Activated naive CD4-positive, alpha-beta T cell treated with anti-CD3 and anti-CD28 coated beads, Interleukin-2, amount 50 U/mL, for 24 hours (primary cell): ENCODE measurements around the gene KRT32.

Experiments used
- H3K27ac Mint-ChIP-seq: one replicate; pipeline ENCODE4 v1.8.0; 2021; ENCODE audit warnings: mild to moderate bottlenecking, mixed read lengths
- H3K27me3 Mint-ChIP-seq: one replicate; pipeline ENCODE4 v1.8.0; 2021; ENCODE audit warnings: mixed read lengths
- H3K36me3 Mint-ChIP-seq: one replicate; pipeline ENCODE4 v1.8.0; 2021; ENCODE audit warnings: mixed read lengths
- H3K4me1 Mint-ChIP-seq: one replicate; pipeline ENCODE4 v1.8.0; 2021; ENCODE audit warnings: mixed read lengths
- H3K4me3 Mint-ChIP-seq: one replicate; pipeline ENCODE4 v1.8.0; 2021; ENCODE audit warnings: mild to moderate bottlenecking, mixed read lengths
- H3K9me3 Mint-ChIP-seq: one replicate; pipeline ENCODE4 v1.8.0; 2021; ENCODE audit warnings: mixed read lengths

KRT32 gene

GRCh38 chr17:41456204-41456603, 11.0 kb downstream of the KRT32 start:
- Mint-ChIP-seq H3K27me3 (no peaks in the 10 kb centered on the region), H3K27ac (no peak overlapping the region), H3K9me3 (no peaks in the 10 kb centered on the region), H3K4me3 (no peak overlapping the region), H3K4me1 (no peaks in the 10 kb centered on the region), H3K36me3 (no peaks in the 10 kb centered on the region)

GRCh38 chr17:41455236-41455635, 11.9 kb downstream of the KRT32 start:
- Mint-ChIP-seq H3K9me3 (no peaks in the 10 kb centered on the region), H3K4me3 (no peak overlapping the region), H3K4me1 (no peaks in the 10 kb centered on the region), H3K36me3 (no peaks in the 10 kb centered on the region), H3K27ac (no peak overlapping the region), H3K27me3 (no peaks in the 10 kb centered on the region)

- Mint-ChIP-seq H3K27ac (no peak overlapping the region), H3K27me3 (no peaks in the 10 kb centered on the region), H3K36me3 (no peaks in the 10 kb centered on the region), H3K4me1 (no peaks in the 10 kb centered on the region), H3K9me3 (no peaks in the 10 kb centered on the region), H3K4me3 (no peak overlapping the region)
These were observed 14.1 kb downstream of the KRT32 start for GRCh38 chr17:41453066-41453465.

- no peaks in the 10 kb centered on the region for H3K36me3 Mint-ChIP-seq
- no peaks in the 10 kb centered on the region for H3K9me3 Mint-ChIP-seq
- no peak overlapping the region for H3K4me3 Mint-ChIP-seq
- no peaks in the 10 kb centered on the region for H3K27me3 Mint-ChIP-seq
- H3K4me1 Mint-ChIP-seq = no peaks in the 10 kb centered on the region
- no peak overlapping the region for H3K27ac Mint-ChIP-seq
These were observed 14.9 kb downstream of the KRT32 start for GRCh38 chr17:41452281-41452680.

GRCh38 chr17:41451154-41451728, 15.9 kb downstream of the KRT32 start:
- H3K27me3 Mint-ChIP-seq = no peaks in the 10 kb centered on the region
- H3K27ac Mint-ChIP-seq = no peak overlapping the region
- no peaks in the 10 kb centered on the region for H3K4me1 Mint-ChIP-seq
- no peaks in the 10 kb centered on the region for H3K9me3 Mint-ChIP-seq
- H3K4me3 Mint-ChIP-seq = no peak overlapping the region
- no peaks in the 10 kb centered on the region for H3K36me3 Mint-ChIP-seq

- Mint-ChIP-seq H3K4me1 (no peaks in the 10 kb centered on the region), H3K27ac (no peak overlapping the region), H3K4me3 (no peak overlapping the region), H3K9me3 (no peaks in the 10 kb centered on the region), H3K27me3 (no peaks in the 10 kb centered on the region), H3K36me3 (no peaks in the 10 kb centered on the region)
These were observed 18.2 kb downstream of the KRT32 start for GRCh38 chr17:41449008-41449407.

- H3K9me3 Mint-ChIP-seq = no peaks in the 10 kb centered on the region
- H3K27ac Mint-ChIP-seq = peak overlapping the region; percentile 2
- no peaks in the 10 kb centered on the region for H3K27me3 Mint-ChIP-seq
- H3K4me3 Mint-ChIP-seq = no peak overlapping the region
- H3K4me1 Mint-ChIP-seq = no peaks in the 10 kb centered on the region
- H3K36me3 Mint-ChIP-seq = no peaks in the 10 kb centered on the region
These were observed 18.7 kb downstream of the KRT32 start for GRCh38 chr17:41448506-41448905.

- Mint-ChIP-seq H3K36me3 (no peaks in the 10 kb centered on the region), H3K27ac (no peak overlapping the region), H3K4me1 (no peaks in the 10 kb centered on the region), H3K27me3 (no peaks in the 10 kb centered on the region), H3K9me3 (no peaks in the 10 kb centered on the region), H3K4me3 (no peak overlapping the region)
These were observed 20.4 kb downstream of the KRT32 start for GRCh38 chr17:41446806-41447205.

- Mint-ChIP-seq H3K36me3 (no peaks in the 10 kb centered on the region), H3K27me3 (no peaks in the 10 kb centered on the region), H3K9me3 (no peaks in the 10 kb centered on the region), H3K27ac (no peak overlapping the region), H3K4me3 (no peak overlapping the region), H3K4me1 (no peaks in the 10 kb centered on the region)
These were observed 22.5 kb downstream of the KRT32 start for GRCh38 chr17:41444640-41445039.

GRCh38 chr17:41444186-41444585, 23.0 kb downstream of the KRT32 start:
- H3K27me3 Mint-ChIP-seq = no peaks in the 10 kb centered on the region
- no peaks in the 10 kb centered on the region for H3K4me1 Mint-ChIP-seq
- H3K27ac Mint-ChIP-seq = no peak overlapping the region
- H3K4me3 Mint-ChIP-seq = no peak overlapping the region
- no peaks in the 10 kb centered on the region for H3K9me3 Mint-ChIP-seq
- no peaks in the 10 kb centered on the region for H3K36me3 Mint-ChIP-seq

GRCh38 chr17:41442739-41443138, 24.4 kb downstream of the KRT32 start:
- no peak overlapping the region for H3K4me3 Mint-ChIP-seq
- no peak overlapping the region for H3K27ac Mint-ChIP-seq
- no peaks in the 10 kb centered on the region for H3K36me3 Mint-ChIP-seq
- H3K4me1 Mint-ChIP-seq = no peaks in the 10 kb centered on the region
- no peaks in the 10 kb centered on the region for H3K27me3 Mint-ChIP-seq
- no peaks in the 10 kb centered on the region for H3K9me3 Mint-ChIP-seq

- Mint-ChIP-seq H3K4me3 (no peak within 1 kb of the TSS), H3K4me1 (no peaks in the 10 kb centered on the region), H3K36me3 (no peaks in the 10 kb centered on the region), H3K27ac (no peak within 1 kb of the TSS), H3K27me3 (no peaks in the 10 kb centered on the region), H3K9me3 (no peaks in the 10 kb centered on the region)
These were observed 26.6 kb downstream of the KRT32 start, which contains the start of gene KRT38 for GRCh38 chr17:41440531-41441033. Gene KRT38 (minus strand): TSS chr17:41440983. CDS start chr17:41440921, 62 bp downstream.

GRCh38 chr17:41439375-41439774, 27.8 kb downstream of the KRT32 start:
- H3K27me3 Mint-ChIP-seq = no peaks in the 10 kb centered on the region
- H3K4me1 Mint-ChIP-seq = peaks cover 6% of the 10 kb centered on the region
- no peaks in the 10 kb centered on the region for H3K9me3 Mint-ChIP-seq

GRCh38 chr17:41437769-41438168, 29.4 kb downstream of the KRT32 start:
- no peak overlapping the region for H3K4me3 Mint-ChIP-seq
- H3K4me1 Mint-ChIP-seq = peaks cover 7% of the 10 kb centered on the region
- H3K9me3 Mint-ChIP-seq = no peaks in the 10 kb centered on the region
- H3K27me3 Mint-ChIP-seq = no peaks in the 10 kb centered on the region
- no peak overlapping the region for H3K27ac Mint-ChIP-seq
- no peaks in the 10 kb centered on the region for H3K36me3 Mint-ChIP-seq

More at GRCh38 chr17:41439375-41439774, 27.8 kb downstream of the KRT32 start:
- Mint-ChIP-seq H3K4me3 (no peak overlapping the region), H3K27ac (no peak overlapping the region), H3K36me3 (no peaks in the 10 kb centered on the region)

- H3K27ac Mint-ChIP-seq = no peak overlapping the region
- H3K36me3 Mint-ChIP-seq = no peaks in the 10 kb centered on the region
- no peak overlapping the region for H3K4me3 Mint-ChIP-seq
- H3K27me3 Mint-ChIP-seq = no peaks in the 10 kb centered on the region
- H3K9me3 Mint-ChIP-seq = no peaks in the 10 kb centered on the region
- peaks cover 7% of the 10 kb centered on the region for H3K4me1 Mint-ChIP-seq
These were observed 29.9 kb downstream of the KRT32 start for GRCh38 chr17:41437254-41437653.

GRCh38 chr17:41434415-41434814, 32.8 kb downstream of the KRT32 start:
- Mint-ChIP-seq H3K4me1 (peaks cover 7% of the 10 kb centered on the region), H3K36me3 (no peaks in the 10 kb centered on the region), H3K27me3 (peaks cover 3% of the 10 kb centered on the region), H3K4me3 (no peak overlapping the region), H3K27ac (peak overlapping the region; percentile 57), H3K9me3 (no peaks in the 10 kb centered on the region)

- Mint-ChIP-seq H3K9me3 (no peaks in the 10 kb centered on the region), H3K4me1 (peaks cover 7% of the 10 kb centered on the region), H3K36me3 (no peaks in the 10 kb centered on the region), H3K27me3 (peaks cover 3% of the 10 kb centered on the region), H3K4me3 (no peak overlapping the region), H3K27ac (no peak overlapping the region)
These were observed 33.2 kb downstream of the KRT32 start for GRCh38 chr17:41434005-41434404.
